Measurements from ENCODE around the gene FSTL4.

FSTL4 gene

DNA sequence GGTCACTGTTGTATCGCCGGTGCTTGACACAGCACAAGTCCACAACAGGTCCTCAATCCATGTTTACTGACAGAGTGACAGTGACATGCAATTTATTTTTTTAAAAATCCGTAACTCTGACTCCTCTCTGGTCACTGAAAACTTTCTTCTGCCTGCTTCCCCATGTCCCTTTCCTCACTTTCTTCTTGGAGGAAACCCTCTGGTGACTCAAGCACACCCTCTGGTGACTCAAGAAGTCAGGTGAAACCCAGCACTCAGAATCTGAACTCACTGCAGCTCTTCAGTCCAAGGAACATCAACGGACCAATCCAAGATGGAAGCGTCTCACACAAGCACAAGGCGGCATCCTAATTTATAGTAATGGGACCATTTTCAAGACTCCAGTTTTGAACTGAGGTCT is 245.9 kb downstream of the FSTL4 start:
- no peaks in the 10 kb centered on the region for H3K9me2 ChIP-seq (ENCODE audit: low read depth, low read length)
- H3K4me3 ChIP-seq (ENCODE audit: low read depth, low read length, poor library complexity, severe bottlenecking) = no peak overlapping the region
- TF ChIP-seq EZH2 (IDR thresholded peaks at IDR 0.05; ENCODE audit: borderline replicate concordance, low read length) (no peak), CTCF (IDR thresholded peaks at IDR 0.05; ENCODE audit: low read length) (no peak)
- no peaks in the 10 kb centered on the region for H3K9me3 ChIP-seq (ENCODE audit: low read length)
- no peaks in the 10 kb centered on the region for H3F3A ChIP-seq (ENCODE audit: insufficient read depth, low read length)
- no peaks in the 10 kb centered on the region for H4K20me1 ChIP-seq (ENCODE audit: insufficient read depth, low read length)
- no peaks in the 10 kb centered on the region for H3K79me2 ChIP-seq (ENCODE audit: insufficient read depth, low read length)
- H3K4me2 ChIP-seq (ENCODE audit: low read length) = no peak overlapping the region
- 0 out of 2 replicates have a peak, but pooled peaks cover 2% of the 10 kb centered on the region for H3K27me3 ChIP-seq (ENCODE audit: insufficient read depth, low read length)
- H2AFZ ChIP-seq (ENCODE audit: low read length) = no peak overlapping the region
- H3K4me1 ChIP-seq (ENCODE audit: insufficient read depth, low read length, severe bottlenecking) = no peaks in the 10 kb centered on the region
- no peak overlapping the region for H3K9ac ChIP-seq (ENCODE audit: low read length)
- H3K27ac ChIP-seq (ENCODE audit: low read depth, low read length, poor library complexity, severe bottlenecking) = no peak overlapping the region
- no peaks in the 10 kb centered on the region for H3K36me3 ChIP-seq (ENCODE audit: insufficient read depth, low read length)

GRCh38 chr5:133365738-133366137 is 246.6 kb downstream of the FSTL4 start:
- no peak overlapping the region for H2AFZ ChIP-seq (ENCODE audit: low read length)
- no peaks in the 10 kb centered on the region for H3K4me1 ChIP-seq (ENCODE audit: insufficient read depth, low read length, severe bottlenecking)
- no peak overlapping the region for H3K4me2 ChIP-seq (ENCODE audit: low read length)
- H3K4me3 ChIP-seq (ENCODE audit: low read depth, low read length, poor library complexity, severe bottlenecking) = no peak overlapping the region
- H3K9ac ChIP-seq (ENCODE audit: low read length) = no peak overlapping the region
- no peaks in the 10 kb centered on the region for H3K9me3 ChIP-seq (ENCODE audit: low read length)
- TF ChIP-seq EZH2 (IDR thresholded peaks at IDR 0.05; ENCODE audit: borderline replicate concordance, low read length) (no peak), CTCF (IDR thresholded peaks at IDR 0.05; ENCODE audit: low read length) (no peak)
- no peaks in the 10 kb centered on the region for H3K36me3 ChIP-seq (ENCODE audit: insufficient read depth, low read length)
- 0 out of 2 replicates have a peak, but pooled peaks cover 2% of the 10 kb centered on the region for H3K27me3 ChIP-seq (ENCODE audit: insufficient read depth, low read length)
- no peaks in the 10 kb centered on the region for H4K20me1 ChIP-seq (ENCODE audit: insufficient read depth, low read length)
- no peaks in the 10 kb centered on the region for H3K79me2 ChIP-seq (ENCODE audit: insufficient read depth, low read length)
- no peak overlapping the region for H3K27ac ChIP-seq (ENCODE audit: low read depth, low read length, poor library complexity, severe bottlenecking)
- H3F3A ChIP-seq (ENCODE audit: insufficient read depth, low read length) = no peaks in the 10 kb centered on the region
- H3K9me2 ChIP-seq (ENCODE audit: low read depth, low read length) = no peaks in the 10 kb centered on the region

DNA sequence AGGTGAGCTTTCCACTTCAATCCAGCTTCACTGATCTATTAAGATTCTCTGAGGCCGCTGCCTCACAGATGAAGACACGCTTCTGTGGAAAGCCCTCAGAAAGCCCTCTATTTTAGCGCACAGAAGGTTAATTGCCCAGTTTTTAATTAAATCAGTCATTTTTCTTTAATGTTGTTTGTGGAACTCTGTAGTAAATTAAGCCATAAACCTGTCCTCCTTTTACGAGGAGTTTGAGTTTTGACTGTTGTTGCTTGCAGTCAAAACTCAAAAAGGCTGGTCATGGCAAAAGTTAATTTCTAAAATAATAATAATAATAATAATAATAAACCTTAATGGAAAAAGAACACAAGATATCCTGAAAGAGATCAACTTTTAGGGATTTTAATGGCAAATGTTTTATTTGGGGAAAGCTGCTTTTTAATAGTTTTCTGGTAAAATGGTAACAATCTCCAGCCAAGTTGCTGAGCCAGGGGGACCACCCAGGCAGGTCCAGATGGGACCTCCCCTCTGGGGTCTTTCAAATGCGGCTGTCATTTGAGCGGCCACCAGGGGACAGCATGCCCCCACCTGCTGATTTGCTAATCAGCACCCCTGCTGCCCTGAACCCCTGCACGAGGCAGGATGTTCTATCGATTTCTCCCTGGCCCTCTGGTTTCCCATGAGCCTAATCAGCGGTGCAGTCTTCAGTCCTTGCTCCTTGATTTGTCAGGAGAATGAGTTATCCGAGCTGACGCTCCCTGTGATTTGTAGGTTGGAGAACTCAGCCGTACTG is 247.2 kb downstream of the FSTL4 start:
- Histone ChIP-seq H3K36me3 (ENCODE audit: insufficient read depth, low read length) (no peaks in the 10 kb centered on the region), H3K79me2 (ENCODE audit: insufficient read depth, low read length) (no peaks in the 10 kb centered on the region), H3K9me3 (ENCODE audit: low read length) (no peaks in the 10 kb centered on the region), H3K9me2 (ENCODE audit: low read depth, low read length) (no peaks in the 10 kb centered on the region), H3K4me3 (ENCODE audit: low read depth, low read length, poor library complexity, severe bottlenecking) (no peak overlapping the region), H3K27me3 (ENCODE audit: insufficient read depth, low read length) (0 out of 2 replicates have a peak, but pooled peaks cover 2% of the 10 kb centered on the region), H3K4me2 (ENCODE audit: low read length) (no peak overlapping the region), H3F3A (ENCODE audit: insufficient read depth, low read length) (no peaks in the 10 kb centered on the region), H3K9ac (ENCODE audit: low read length) (no peak overlapping the region), H2AFZ (ENCODE audit: low read length) (no peak overlapping the region), H3K4me1 (ENCODE audit: insufficient read depth, low read length, severe bottlenecking) (no peaks in the 10 kb centered on the region), H4K20me1 (ENCODE audit: insufficient read depth, low read length) (no peaks in the 10 kb centered on the region), H3K27ac (ENCODE audit: low read depth, low read length, poor library complexity, severe bottlenecking) (no peak overlapping the region)
- TF ChIP-seq CTCF (IDR thresholded peaks at IDR 0.05; ENCODE audit: low read length) = peak; percentile 19; the same call in 1 of the 2 replicates
- TF ChIP-seq EZH2 (IDR thresholded peaks at IDR 0.05; ENCODE audit: borderline replicate concordance, low read length) = no peak
